H9 (cell line): ENCODE data around the gene OR2Y1. TPM values are rescaled to one million over a fixed set of nuclear protein-coding genes. Genes with fewer than 3 reads are reported as not detected.

Experiments used
- DNase-seq: peaks from one replicate; pipeline ENCODE4 v3.0.0-alpha.2; 2017
- H2AFZ ChIP-seq: one replicate; pipeline ENCODE4 v1.6.1; 2013; ENCODE audit warnings: mild to moderate bottlenecking, low read length, control low read depth, moderate library complexity
- H2AK5ac ChIP-seq: 2 replicates; pipeline ENCODE4 v1.6.1; 2013; ENCODE audit warnings: low read length, control low read depth, mixed read lengths; ENCODE audit not compliant: insufficient read length
- H2BK120ac ChIP-seq: one replicate; pipeline ENCODE4 v1.6.1; 2013; ENCODE audit warnings: low read depth, mild to moderate bottlenecking, low read length, control low read depth, inconsistent platforms; ENCODE audit not compliant: poor library complexity, severe bottlenecking
- H2BK12ac ChIP-seq: 2 replicates; pipeline ENCODE4 v1.6.1; 2013; ENCODE audit warnings: low read length, control low read depth, mixed read lengths, low read depth; ENCODE audit not compliant: insufficient read length
- H2BK15ac ChIP-seq: 2 replicates; pipeline ENCODE4 v1.6.1; 2013; ENCODE audit warnings: low read depth, low read length, control low read depth
- H2BK20ac ChIP-seq: one replicate; pipeline ENCODE4 v1.6.1; 2013; ENCODE audit warnings: low read depth, mild to moderate bottlenecking, low read length, control low read depth, inconsistent platforms; ENCODE audit not compliant: poor library complexity, severe bottlenecking
- H2BK5ac ChIP-seq: 2 replicates; pipeline ENCODE4 v1.6.1; 2013; ENCODE audit warnings: low read length, control low read depth, mixed read lengths; ENCODE audit not compliant: insufficient read length
- H3K14ac ChIP-seq: 2 replicates; pipeline ENCODE4 v1.6.1; 2013; ENCODE audit warnings: low read length, control low read depth; ENCODE audit not compliant: insufficient read depth
- H3K18ac ChIP-seq: 2 replicates; pipeline ENCODE4 v1.6.1; 2013; ENCODE audit warnings: low read depth, mild to moderate bottlenecking, mixed read lengths, low read length, control low read depth; ENCODE audit not compliant: insufficient read length
- H3K23ac ChIP-seq: 2 replicates; pipeline ENCODE4 v1.6.1; 2013; ENCODE audit warnings: low read length, control low read depth, mixed read lengths, low read depth; ENCODE audit not compliant: insufficient read length
- H3K23me2 ChIP-seq: 2 replicates; pipeline ENCODE4 v1.6.1; 2013; ENCODE audit warnings: low read depth, mild to moderate bottlenecking, mixed read lengths, low read length, control low read depth; ENCODE audit not compliant: insufficient read length, poor library complexity, severe bottlenecking
- H3K27ac ChIP-seq: 2 replicates; pipeline ENCODE4 v1.5.1; 2013; ENCODE audit warnings: low read length, control low read depth, mixed read lengths, low read depth; ENCODE audit not compliant: insufficient read length
- H3K27me3 ChIP-seq: 2 replicates; pipeline ENCODE4 v1.6.1; 2013; ENCODE audit warnings: low read length, control low read depth, inconsistent platforms; ENCODE audit not compliant: insufficient read depth
- H3K4ac ChIP-seq: 2 replicates; pipeline ENCODE4 v1.6.1; 2013; ENCODE audit warnings: low read depth, mild to moderate bottlenecking, control low read depth, inconsistent platforms, low read length, moderate library complexity
- H3K4me1 ChIP-seq: 2 replicates; pipeline ENCODE4 v1.6.1; 2013; ENCODE audit warnings: low read length, control low read depth, inconsistent platforms; ENCODE audit not compliant: insufficient read depth
- H3K4me2 ChIP-seq: 2 replicates; pipeline ENCODE4 v1.6.1; 2013; ENCODE audit warnings: low read length, control low read depth, mixed read lengths; ENCODE audit not compliant: insufficient read length, insufficient read depth
- H3K56ac ChIP-seq: 2 replicates; pipeline ENCODE4 v1.6.1; 2013; ENCODE audit warnings: low read depth, mild to moderate bottlenecking, mixed read lengths, low read length, control low read depth; ENCODE audit not compliant: insufficient read length
- H3K79me1 ChIP-seq: 2 replicates; pipeline ENCODE4 v1.6.1; 2013; ENCODE audit warnings: low read depth, mild to moderate bottlenecking, moderate library complexity, low read length, control low read depth, inconsistent platforms; ENCODE audit not compliant: insufficient read depth, poor library complexity, severe bottlenecking
- H3K79me2 ChIP-seq: 2 replicates; pipeline ENCODE4 v1.6.1; 2013; ENCODE audit warnings: low read length, control low read depth, inconsistent platforms; ENCODE audit not compliant: insufficient read depth
- H3K9ac ChIP-seq: 2 replicates; pipeline ENCODE4 v1.6.1; 2013; ENCODE audit warnings: low read length, control low read depth, mixed read lengths; ENCODE audit not compliant: insufficient read length; ENCODE audit errors: extremely low read depth
- H3K9me3 ChIP-seq: one replicate; pipeline ENCODE4 v1.6.1; 2013; ENCODE audit warnings: low read depth, low read length, inconsistent platforms; ENCODE audit not compliant: control insufficient read depth
- H3T11ph ChIP-seq: one replicate; pipeline ENCODE4 v1.6.1; 2013; ENCODE audit warnings: mild to moderate bottlenecking, low read length, control low read depth, inconsistent platforms
- H4K20me1 ChIP-seq: one replicate; pipeline ENCODE4 v1.6.1; 2013; ENCODE audit not compliant: control insufficient read depth, insufficient read length, insufficient read depth
- H4K5ac ChIP-seq: 2 replicates; pipeline ENCODE4 v1.6.1; 2013; ENCODE audit warnings: low read depth, mild to moderate bottlenecking, mixed read lengths, low read length, control low read depth; ENCODE audit not compliant: insufficient read length
- H4K8ac ChIP-seq: replicated peaks from 2 replicates; pipeline ENCODE4 v1.6.1; 2013; ENCODE audit warnings: low read length, control low read depth, mixed read lengths, low read depth; ENCODE audit not compliant: insufficient read length
- H4K91ac ChIP-seq: 2 replicates; pipeline ENCODE4 v1.6.1; 2013; ENCODE audit warnings: low read depth, mild to moderate bottlenecking, moderate library complexity, mixed read lengths, low read length, control low read depth; ENCODE audit not compliant: insufficient read length
- H3K27ac Mint-ChIP-seq, 3 experiments: 2 replicates in 2 of 3; 3 replicates in 1 of 3; pipeline ENCODE4 v1.8.0; 2020 to 2021; ENCODE audit warnings: mixed read lengths in 3 of 3, mild to moderate bottlenecking in 1 of 3, moderate library complexity in 1 of 3
- H3K27me3 Mint-ChIP-seq: 2 replicates; pipeline ENCODE4 v1.8.0; 2021; ENCODE audit warnings: low read depth, mild to moderate bottlenecking, moderate library complexity, mixed read lengths
- H3K36me3 Mint-ChIP-seq, 3 experiments: 2 replicates in 2 of 3; 3 replicates in 1 of 3; pipeline ENCODE4 v1.8.0; 2020 to 2021; ENCODE audit warnings: low read depth in 3 of 3, mixed read lengths in 3 of 3; ENCODE audit not compliant: insufficient read depth in 1 of 3
- H3K4me1 Mint-ChIP-seq, 2 experiments: 2 replicates each; pipeline ENCODE4 v1.8.0; 2020; ENCODE audit warnings: mixed read lengths in 2 of 2
- H3K4me3 Mint-ChIP-seq, 2 experiments: 2 replicates in 1 of 2; 3 replicates in 1 of 2; pipeline ENCODE4 v1.8.0; 2020 to 2021; ENCODE audit warnings: mild to moderate bottlenecking in 2 of 2, mixed read lengths in 2 of 2, moderate library complexity in 1 of 2
- H3K9me3 Mint-ChIP-seq, 2 experiments: 2 replicates in 1 of 2; 3 replicates in 1 of 2; pipeline ENCODE4 v1.8.0; 2020; ENCODE audit warnings: mild to moderate bottlenecking in 2 of 2, mixed read lengths in 2 of 2, moderate library complexity in 1 of 2
- WGBS: extraction: QIAGEN DNeasy Blood & Tissue Kit; methylation state at CpG from one replicate; pipeline ENCODE4 v1.1.7; 2013; ENCODE audit warnings: missing lambda C conversion rate, low lambda C conversion rate, mixed read lengths; ENCODE audit not compliant: insufficient read length; ENCODE audit errors: extremely low coverage; 5-methylcytosine and 5-hydroxymethylcytosine counted together
- total RNA-seq: library from RNA; stranded (reverse); gene quantifications from 2 replicates; pipeline ENCODE4 v1.2.1, GENCODE V29; 2021
- TF ChIP-seq, protein P1 (sequence below): fragments of 200-600 bp; sonication (generic); conservative IDR thresholded peaks from 3 replicates; pipeline ENCODE4 v1.8.0; 2021; ENCODE audit warnings: antibody characterized with exemption, mild to moderate bottlenecking

The OR2Y1 gene
- total RNA-seq, 1 experiment from 2014 or later = not detected

DNA sequence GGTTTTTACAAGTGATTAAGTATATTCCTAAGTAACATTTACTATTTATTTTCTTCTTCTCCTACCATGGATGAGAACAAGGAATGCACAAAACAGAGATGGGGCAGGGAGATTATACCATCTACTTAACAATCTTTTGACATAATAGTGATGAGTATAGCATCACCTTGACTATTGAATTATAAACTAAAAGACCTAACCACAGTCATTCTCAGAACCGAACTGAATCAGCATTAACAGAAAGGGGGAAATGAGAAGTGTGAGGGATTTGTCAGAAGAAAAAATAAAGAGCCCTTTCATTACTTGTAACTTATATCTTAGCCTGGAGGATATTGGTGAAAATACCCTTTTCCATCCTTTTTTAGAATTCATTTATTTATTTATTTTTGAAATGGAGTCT, 21.9 kb downstream of the OR2Y1 start:
- H2BK15ac ChIP-seq = no peak overlapping the region
- H2AFZ ChIP-seq = no peak overlapping the region
- H3K36me3 Mint-ChIP-seq = peaks cover 3 to 10% (median 3%) of the 10 kb centered on the region in 3 experiments; a peak in 5 of 7 replicates
- H3K56ac ChIP-seq = no peak overlapping the region
- no peak overlapping the region for H2BK120ac ChIP-seq
- no peak overlapping the region for H2BK12ac ChIP-seq
- H3K4me2 ChIP-seq = no peak overlapping the region
- TF ChIP-seq, protein P1, sequence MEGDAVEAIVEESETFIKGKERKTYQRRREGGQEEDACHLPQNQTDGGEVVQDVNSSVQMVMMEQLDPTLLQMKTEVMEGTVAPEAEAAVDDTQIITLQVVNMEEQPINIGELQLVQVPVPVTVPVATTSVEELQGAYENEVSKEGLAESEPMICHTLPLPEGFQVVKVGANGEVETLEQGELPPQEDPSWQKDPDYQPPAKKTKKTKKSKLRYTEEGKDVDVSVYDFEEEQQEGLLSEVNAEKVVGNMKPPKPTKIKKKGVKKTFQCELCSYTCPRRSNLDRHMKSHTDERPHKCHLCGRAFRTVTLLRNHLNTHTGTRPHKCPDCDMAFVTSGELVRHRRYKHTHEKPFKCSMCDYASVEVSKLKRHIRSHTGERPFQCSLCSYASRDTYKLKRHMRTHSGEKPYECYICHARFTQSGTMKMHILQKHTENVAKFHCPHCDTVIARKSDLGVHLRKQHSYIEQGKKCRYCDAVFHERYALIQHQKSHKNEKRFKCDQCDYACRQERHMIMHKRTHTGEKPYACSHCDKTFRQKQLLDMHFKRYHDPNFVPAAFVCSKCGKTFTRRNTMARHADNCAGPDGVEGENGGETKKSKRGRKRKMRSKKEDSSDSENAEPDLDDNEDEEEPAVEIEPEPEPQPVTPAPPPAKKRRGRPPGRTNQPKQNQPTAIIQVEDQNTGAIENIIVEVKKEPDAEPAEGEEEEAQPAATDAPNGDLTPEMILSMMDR = no peak
- no peaks in the 10 kb centered on the region for H3K9me3 ChIP-seq
- H3K9me3 Mint-ChIP-seq = peaks cover 7 to 14% of the 10 kb centered on the region in 2 experiments
- no peak overlapping the region for H3T11ph ChIP-seq
- no peak overlapping the region for H3K23ac ChIP-seq
- H3K27ac ChIP-seq = no peak overlapping the region
- DNase-seq = no peak
- no peak overlapping the region for H3K14ac ChIP-seq
- H3K18ac ChIP-seq = no peak overlapping the region
- H3K4me3 Mint-ChIP-seq = no peak overlapping the region
- no peak overlapping the region for H4K8ac ChIP-seq
- WGBS = no CpG with 5 or more reads among the region's 1 CpG
- no peaks in the 10 kb centered on the region for H3K27me3 ChIP-seq
- no peak overlapping the region for H3K4ac ChIP-seq
- H3K23me2 ChIP-seq = no peaks in the 10 kb centered on the region
- no peak overlapping the region for H3K27ac Mint-ChIP-seq
- no peaks in the 10 kb centered on the region for H4K20me1 ChIP-seq
- H2BK5ac ChIP-seq = no peak overlapping the region
- no peak overlapping the region for H3K9ac ChIP-seq
- H3K27me3 Mint-ChIP-seq = no peaks in the 10 kb centered on the region; the same call in 1 of the 2 replicates
- H4K91ac ChIP-seq = no peak overlapping the region
- no peaks in the 10 kb centered on the region for H3K79me2 ChIP-seq
- no peak overlapping the region for H2AK5ac ChIP-seq
- no peak overlapping the region for H2BK20ac ChIP-seq
- no peaks in the 10 kb centered on the region for H3K4me1 Mint-ChIP-seq
- H3K4me1 ChIP-seq = no peaks in the 10 kb centered on the region
- no peak overlapping the region for H4K5ac ChIP-seq
- H3K79me1 ChIP-seq = no peaks in the 10 kb centered on the region
